ENCODE data around the gene GJB5. TPM values are rescaled to one million over a fixed set of nuclear protein-coding genes. Genes with fewer than 3 reads are reported as not detected.
"Not testable (repeated sequence)": the region's sequence is repeated elsewhere in the genome, so short reads cannot be mapped to it uniquely, and the experiment has no call there.

Gene GJB5
- total and polyA plus RNA-seq, 7 donors, result 0.69 TPM; not detected in 6

- Histone ChIP-seq H3K27me3 (peaks cover 0 to 4% (median 0%) of the 10 kb centered on the region in 3 donors), H3K4me3 (no peak overlapping the region), H3K9me3 (no peaks in the 10 kb centered on the region), H3K4me1 (no peaks in the 10 kb centered on the region), H3K27ac (no peak overlapping the region), H3K36me3 (no peaks in the 10 kb centered on the region)
- WGBS, 2 donors, result 35 to 52% methylated on average over 8 of the region's 8 CpGs
- no peak for DNase-seq
- no peak for TF ChIP-seq POLR2A (IDR thresholded peaks at IDR 0.05)
- intact Hi-C loops (cut with DNase I), result no loop called here
Measured at GRCh38 chr1:34763142-34763781, 8.4 kb downstream of the GJB5 start.

GRCh38 chr1:34768856-34769255 is 14.0 kb downstream of the GJB5 start:
- peaks cover 0 to 4% (median 0%) of the 10 kb centered on the region in 3 donors for H3K27me3 ChIP-seq
- no peak for DNase-seq
- H3K4me1 ChIP-seq, result no peaks in the 10 kb centered on the region
- no peaks in the 10 kb centered on the region for H3K36me3 ChIP-seq
- H3K9me3 ChIP-seq, result no peaks in the 10 kb centered on the region
- H3K27ac ChIP-seq, result no peak overlapping the region
- intact Hi-C loops (cut with DNase I), result no loop called here
- H3K4me3 ChIP-seq, result no peak overlapping the region
- 85% methylated on average over 3 of the region's 3 CpGs for WGBS, 2 donors
- TF ChIP-seq POLR2AphosphoS5 (IDR thresholded peaks at IDR 0.05), result no peak
- no peak for TF ChIP-seq EP300 (IDR thresholded peaks at IDR 0.05)
- no peak for TF ChIP-seq CTCF (IDR thresholded peaks at IDR 0.05)
- no peak for TF ChIP-seq POLR2A (IDR thresholded peaks at IDR 0.05)

GRCh38 chr1:34770891-34771504 is 16.2 kb downstream of the GJB5 start:
- 88% methylated on average over 5 of the region's 5 CpGs for WGBS, 2 donors
- intact Hi-C loops (cut with DNase I), result no loop called here
- no peak overlapping the region for H3K27ac ChIP-seq
- no peak overlapping the region for H3K4me3 ChIP-seq
- TF ChIP-seq POLR2A (IDR thresholded peaks at IDR 0.05) (no peak), EP300 (IDR thresholded peaks at IDR 0.05) (no peak), POLR2AphosphoS5 (IDR thresholded peaks at IDR 0.05) (no peak), CTCF (IDR thresholded peaks at IDR 0.05) (no peak)
- H3K9me3 ChIP-seq, result no peaks in the 10 kb centered on the region
- DNase-seq, result no peak
- H3K4me1 ChIP-seq, result no peaks in the 10 kb centered on the region
- H3K36me3 ChIP-seq, result no peaks in the 10 kb centered on the region
- H3K27me3 ChIP-seq, result peaks cover 0 to 4% (median 0%) of the 10 kb centered on the region in 3 donors

GRCh38 chr1:34771573-34772371 is 16.9 kb downstream of the GJB5 start:
- no peaks in the 10 kb centered on the region for H3K4me1 ChIP-seq
- peaks cover 0 to 7% (median 0%) of the 10 kb centered on the region in 3 donors for H3K27me3 ChIP-seq
- no peak for TF ChIP-seq CTCF (IDR thresholded peaks at IDR 0.05)
- TF ChIP-seq POLR2A (IDR thresholded peaks at IDR 0.05), result no peak
- TF ChIP-seq EP300 (IDR thresholded peaks at IDR 0.05), result no peak
- no peak for TF ChIP-seq POLR2AphosphoS5 (IDR thresholded peaks at IDR 0.05)
- H3K4me3 ChIP-seq, result no peak overlapping the region
- 90 to 92% methylated on average over 16 of the region's 16 CpGs for WGBS, 2 donors
- H3K27ac ChIP-seq, result no peak overlapping the region
- H3K9me3 ChIP-seq, result no peaks in the 10 kb centered on the region
- DNase-seq, result no peak
- H3K36me3 ChIP-seq, result no peaks in the 10 kb centered on the region
- intact Hi-C loops (cut with DNase I), result no loop called here

GRCh38 chr1:34773114-34773513 is 18.3 kb downstream of the GJB5 start:
- intact Hi-C loops (cut with DNase I); H3K4me1 ChIP-seq; H3K36me3 ChIP-seq; H3K4me3 ChIP-seq; H3K9me3 ChIP-seq; DNase-seq; H3K27ac ChIP-seq: not testable (repeated sequence)
- H3K27me3 ChIP-seq, result peaks cover 0 to 14% (median 0%) of the 10 kb centered on the region in 3 donors
- 84 to 95% methylated on average over 4 of the region's 4 CpGs for WGBS, 2 donors

Measured in sigmoid colon (tissue), 7 donors.